Stimulated activated naive CD8-positive, alpha-beta T cell treated with anti-CD3 and anti-CD28 coated beads, Interleukin-15, amount 100 ng/mL, for 72 hours (primary cell): ENCODE measurements around the gene ZIC1.

ENCODE experiments used
- ATAC-seq: fragments of 150-1000 bp; cut with Tn5 transposase; 2 replicates; pipeline ENCODE4 v1.10.0; 2021; ENCODE audit warnings: mild to moderate bottlenecking, moderate library complexity
- DNase-seq, 2 donors: peaks; one replicate each; pipeline ENCODE4 v3.0.0; 2021 to 2022
- H3K27ac Mint-ChIP-seq, 2 donors: one replicate each; pipeline ENCODE4 v1.8.0; 2022; ENCODE audit warnings: mild to moderate bottlenecking in 2 of 2, mixed read lengths in 2 of 2, moderate library complexity in 2 of 2
- H3K27me3 Mint-ChIP-seq: one replicate; pipeline ENCODE4 v1.8.0; 2022; ENCODE audit warnings: mixed read lengths
- H3K4me1 Mint-ChIP-seq: one replicate; pipeline ENCODE4 v1.8.0; 2022; ENCODE audit warnings: mild to moderate bottlenecking, mixed read lengths
- H3K4me3 Mint-ChIP-seq, 2 donors: one replicate each; pipeline ENCODE4 v1.8.0; 2022; ENCODE audit warnings: mild to moderate bottlenecking in 2 of 2, mixed read lengths in 2 of 2, moderate library complexity in 1 of 2
- H3K9me3 Mint-ChIP-seq, 2 donors: one replicate each; pipeline ENCODE4 v1.8.0; 2022; ENCODE audit warnings: mixed read lengths in 2 of 2

Gene ZIC1

GRCh38 chr3:147428754-147429153 is 19.6 kb downstream of the ZIC1 start:
- Mint-ChIP-seq H3K4me1 (no peaks in the 10 kb centered on the region), H3K9me3 (no peaks in the 10 kb centered on the region), H3K4me3 (no peak overlapping the region), H3K27me3 (peaks cover 22% of the 10 kb centered on the region), H3K27ac (no peak overlapping the region)
- no peak for DNase-seq
- ATAC-seq = no peak

- no peak for DNase-seq
- Mint-ChIP-seq H3K4me1 (no peaks in the 10 kb centered on the region), H3K27me3 (peaks cover 7% of the 10 kb centered on the region), H3K27ac (no peak overlapping the region), H3K4me3 (no peak overlapping the region), H3K9me3 (no peaks in the 10 kb centered on the region)
- ATAC-seq = no peak
Measured at GRCh38 chr3:147431751-147432150, 22.6 kb downstream of the ZIC1 start.

GRCh38 chr3:147447224-147447623 is 38.1 kb downstream of the ZIC1 start:
- Mint-ChIP-seq H3K4me1 (no peaks in the 10 kb centered on the region), H3K4me3 (no peak overlapping the region), H3K9me3 (no peaks in the 10 kb centered on the region), H3K27ac (no peak overlapping the region), H3K27me3 (no peaks in the 10 kb centered on the region)
- no peak for ATAC-seq
- no peak for DNase-seq

- H3K9me3 Mint-ChIP-seq = no peaks in the 10 kb centered on the region
- no peak overlapping the region for H3K4me3 Mint-ChIP-seq
- no peaks in the 10 kb centered on the region for H3K4me1 Mint-ChIP-seq
Measured at GRCh38 chr3:147449669-147450068, 40.5 kb downstream of the ZIC1 start.

GRCh38 chr3:147458995-147459704 is 50.0 kb downstream of the ZIC1 start:
- Mint-ChIP-seq H3K4me1 (no peaks in the 10 kb centered on the region), H3K4me3 (no peak overlapping the region), H3K9me3 (no peaks in the 10 kb centered on the region), H3K27me3 (no peaks in the 10 kb centered on the region), H3K27ac (no peak overlapping the region)
- DNase-seq (no peak), ATAC-seq (no peak)

More at GRCh38 chr3:147449669-147450068, 40.5 kb downstream of the ZIC1 start:
- ATAC-seq (no peak), DNase-seq (no peak)
- Mint-ChIP-seq H3K27me3 (no peaks in the 10 kb centered on the region), H3K27ac (no peak overlapping the region)

GRCh38 chr3:147462856-147463255 is 53.7 kb downstream of the ZIC1 start:
- ATAC-seq = no peak
- H3K4me3 Mint-ChIP-seq = no peak overlapping the region

More at GRCh38 chr3:147462856-147463255, 53.7 kb downstream of the ZIC1 start:
- no peak for DNase-seq
- Mint-ChIP-seq H3K9me3 (peaks cover 0 to 4% of the 10 kb centered on the region in 2 donors), H3K4me1 (no peaks in the 10 kb centered on the region), H3K27ac (no peak overlapping the region), H3K27me3 (no peaks in the 10 kb centered on the region)
